Parathyroid adenoma (tissue), 2 donors: ENCODE measurements around the gene PDCL2.

Source experiments
- H2AFZ ChIP-seq: fragments of 300-600 bp; sonication (generic); one replicate; pipeline ENCODE4 v1.7.0; 2017; ENCODE audit warnings: antibody characterized with exemption, mild to moderate bottlenecking
- H3K27ac ChIP-seq: fragments of 300-600 bp; sonication (generic); one replicate; pipeline ENCODE4 v1.7.0; 2017
- H3K27me3 ChIP-seq: fragments of 300-600 bp; sonication (generic); one replicate; pipeline ENCODE4 v1.7.0; 2017; ENCODE audit warnings: low read length; ENCODE audit not compliant: control insufficient read depth, insufficient read depth
- H3K36me3 ChIP-seq: fragments of 300-600 bp; sonication (generic); one replicate; pipeline ENCODE4 v1.7.0; 2017; ENCODE audit warnings: low read length; ENCODE audit not compliant: control insufficient read depth, insufficient read depth
- H3K4me1 ChIP-seq: fragments of 300-600 bp; sonication (generic); one replicate; pipeline ENCODE4 v1.7.0; 2017; ENCODE audit warnings: control low read depth
- H3K4me2 ChIP-seq: fragments of 300-600 bp; sonication (generic); one replicate; pipeline ENCODE4 v1.7.0; 2017; ENCODE audit warnings: low read length
- H3K4me3 ChIP-seq: fragments of 300-600 bp; sonication (generic); one replicate; pipeline ENCODE4 v1.7.0; 2017; ENCODE audit warnings: low read depth, low read length
- H3K79me2 ChIP-seq: fragments of 300-600 bp; sonication (generic); one replicate; pipeline ENCODE4 v1.7.0; 2017; ENCODE audit warnings: control low read depth
- H3K9ac ChIP-seq: fragments of 300-600 bp; sonication (generic); one replicate; pipeline ENCODE4 v1.7.0; 2017; ENCODE audit warnings: mild to moderate bottlenecking
- H3K9me3 ChIP-seq: fragments of 300-600 bp; sonication (generic); one replicate; pipeline ENCODE4 v1.7.0; 2017; ENCODE audit warnings: low read length; ENCODE audit not compliant: control insufficient read depth
- TF ChIP-seq, protein P1 (sequence below): fragments of 300-600 bp; sonication (generic); IDR thresholded peaks from one replicate; pipeline ENCODE4 v1.7.0; 2017; ENCODE audit warnings: antibody characterized with exemption, mild to moderate bottlenecking
- donor health status: primary hyperparathyroidism.

Gene PDCL2

DNA sequence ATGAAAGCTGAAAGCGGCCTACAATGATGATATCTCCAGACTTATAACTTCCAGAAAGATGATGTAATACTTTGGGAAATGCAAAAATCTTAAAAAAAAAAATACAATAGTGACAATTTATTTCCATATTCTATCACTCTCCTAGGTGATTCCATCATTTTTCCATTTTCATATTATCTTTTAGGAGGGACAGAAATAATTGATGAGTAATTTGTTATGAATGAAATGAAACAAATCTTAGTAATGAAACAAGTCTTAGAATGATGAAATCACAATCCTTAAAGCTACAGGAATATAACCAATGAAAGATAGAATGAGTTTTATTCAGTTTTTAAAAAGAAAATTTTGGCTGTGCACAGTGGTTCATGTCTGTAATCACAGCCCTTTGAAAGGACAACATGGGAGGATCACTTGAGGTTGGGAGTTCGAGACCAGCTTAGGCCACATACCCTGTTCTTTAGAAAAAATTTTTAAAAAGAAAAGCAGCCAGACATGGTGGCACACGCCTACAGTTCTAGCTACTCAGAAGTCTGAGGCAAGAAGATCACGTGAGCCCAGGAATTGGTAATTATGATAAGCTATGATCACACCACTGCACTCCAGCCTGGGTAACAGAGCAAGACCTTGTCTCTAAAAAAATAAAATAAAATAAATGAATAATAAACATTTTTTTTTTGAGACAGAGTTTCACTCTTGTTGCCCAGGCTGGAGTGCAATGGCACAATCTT is 67.0 kb downstream of the PDCL2 start:
- Histone ChIP-seq H3K4me3 (no peak overlapping the region), H3K79me2 (peaks cover 11% of the 10 kb centered on the region), H3K27ac (no peak overlapping the region), H3K27me3 (no peaks in the 10 kb centered on the region), H3K36me3 (no peaks in the 10 kb centered on the region), H3K9me3 (no peaks in the 10 kb centered on the region), H2AFZ (no peak overlapping the region), H3K9ac (no peak overlapping the region), H3K4me2 (no peak overlapping the region), H3K4me1 (no peaks in the 10 kb centered on the region)
- TF ChIP-seq, protein P1, sequence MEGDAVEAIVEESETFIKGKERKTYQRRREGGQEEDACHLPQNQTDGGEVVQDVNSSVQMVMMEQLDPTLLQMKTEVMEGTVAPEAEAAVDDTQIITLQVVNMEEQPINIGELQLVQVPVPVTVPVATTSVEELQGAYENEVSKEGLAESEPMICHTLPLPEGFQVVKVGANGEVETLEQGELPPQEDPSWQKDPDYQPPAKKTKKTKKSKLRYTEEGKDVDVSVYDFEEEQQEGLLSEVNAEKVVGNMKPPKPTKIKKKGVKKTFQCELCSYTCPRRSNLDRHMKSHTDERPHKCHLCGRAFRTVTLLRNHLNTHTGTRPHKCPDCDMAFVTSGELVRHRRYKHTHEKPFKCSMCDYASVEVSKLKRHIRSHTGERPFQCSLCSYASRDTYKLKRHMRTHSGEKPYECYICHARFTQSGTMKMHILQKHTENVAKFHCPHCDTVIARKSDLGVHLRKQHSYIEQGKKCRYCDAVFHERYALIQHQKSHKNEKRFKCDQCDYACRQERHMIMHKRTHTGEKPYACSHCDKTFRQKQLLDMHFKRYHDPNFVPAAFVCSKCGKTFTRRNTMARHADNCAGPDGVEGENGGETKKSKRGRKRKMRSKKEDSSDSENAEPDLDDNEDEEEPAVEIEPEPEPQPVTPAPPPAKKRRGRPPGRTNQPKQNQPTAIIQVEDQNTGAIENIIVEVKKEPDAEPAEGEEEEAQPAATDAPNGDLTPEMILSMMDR, result no peak

DNA sequence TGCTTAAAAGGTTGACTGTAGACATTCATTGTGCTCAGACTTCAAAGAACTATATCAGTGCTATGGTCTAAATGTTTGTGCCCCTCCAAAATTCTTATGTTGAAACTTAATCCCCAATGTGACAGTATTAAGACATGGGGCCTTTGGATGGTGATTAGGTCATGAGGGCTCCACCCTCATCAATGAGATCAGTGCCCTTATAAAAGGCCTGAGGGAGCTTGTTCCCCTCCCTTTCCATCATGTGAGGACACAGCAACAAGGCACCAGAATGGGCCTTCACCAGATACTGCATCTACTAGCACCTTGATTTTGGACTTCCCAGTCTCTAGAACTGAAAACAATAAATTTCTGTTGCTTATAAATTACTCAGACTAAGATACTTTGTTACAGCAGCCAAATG is 73.6 kb downstream of the PDCL2 start:
- Histone ChIP-seq H3K9me3 (no peaks in the 10 kb centered on the region), H3K27ac (no peak overlapping the region), H3K9ac (no peak overlapping the region), H3K4me3 (no peak overlapping the region), H3K36me3 (no peaks in the 10 kb centered on the region), H2AFZ (no peak overlapping the region), H3K79me2 (peaks cover 10% of the 10 kb centered on the region), H3K27me3 (no peaks in the 10 kb centered on the region), H3K4me1 (no peaks in the 10 kb centered on the region), H3K4me2 (no peak overlapping the region)
- TF ChIP-seq, protein P1, result no peak

DNA sequence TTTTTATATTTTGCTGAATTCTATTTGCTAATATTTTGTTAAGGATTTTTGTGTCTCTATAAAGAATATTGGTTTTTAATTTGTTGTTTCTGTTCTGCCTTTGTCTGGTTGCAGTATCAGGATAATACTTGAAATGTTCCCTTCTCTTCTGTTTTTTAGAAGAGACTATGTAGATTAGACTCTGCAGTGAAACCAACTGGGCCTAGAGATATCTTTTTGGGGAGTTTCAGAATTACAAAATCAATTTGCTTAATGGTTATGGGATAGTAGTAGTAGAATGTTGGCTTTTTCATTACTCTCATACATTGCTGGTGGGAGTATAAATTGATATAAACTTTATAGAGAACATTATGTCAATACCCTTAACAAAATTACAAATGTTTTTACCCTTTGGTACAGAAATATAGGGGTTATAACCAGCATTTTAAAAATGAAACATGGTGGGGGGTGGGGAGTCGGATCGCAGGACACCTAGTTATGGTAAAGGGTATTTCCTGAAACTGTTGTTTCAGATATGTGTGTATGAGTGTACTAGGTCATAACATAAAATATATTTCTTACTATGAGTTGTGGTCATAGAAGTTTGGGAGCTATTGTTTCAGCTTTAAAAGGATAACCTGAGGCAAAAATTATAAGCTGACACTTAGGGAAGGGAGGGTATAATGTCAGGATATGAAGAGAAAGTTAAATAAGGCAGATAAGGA is 74.4 kb downstream of the PDCL2 start:
- no peaks in the 10 kb centered on the region for H3K36me3 ChIP-seq

DNA sequence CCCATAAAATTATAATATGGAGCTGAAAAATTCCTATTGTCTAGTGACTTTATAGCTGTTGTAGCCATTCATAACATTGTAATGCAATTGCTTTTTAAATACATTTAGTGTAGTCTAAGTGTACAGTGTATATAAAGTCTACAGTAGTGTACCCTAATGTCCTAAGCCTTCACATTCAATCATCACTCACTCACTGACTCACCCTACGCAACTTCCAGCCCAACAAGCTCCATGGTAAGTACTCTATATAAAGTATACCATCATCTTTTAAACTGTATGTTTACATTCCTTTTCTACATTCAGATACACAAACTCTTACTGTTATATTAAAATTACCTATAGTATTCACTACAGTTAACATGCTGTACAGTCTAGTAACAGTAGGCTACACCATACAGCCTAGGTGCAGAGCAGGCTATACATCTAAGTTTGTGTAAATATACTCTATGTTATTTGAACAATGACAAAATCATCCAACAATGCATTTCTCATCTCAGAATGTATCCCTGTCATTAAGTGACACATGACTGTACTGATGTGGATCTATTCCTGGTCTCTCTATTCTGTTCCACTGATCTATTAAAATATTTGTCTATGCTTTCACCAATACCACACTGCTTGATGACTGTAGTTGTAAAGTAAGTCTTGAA is 79.0 kb downstream of the PDCL2 start:
- no peaks in the 10 kb centered on the region for H3K36me3 ChIP-seq
- H3K4me2 ChIP-seq, result no peak overlapping the region
- TF ChIP-seq, protein P1, result no peak
- no peaks in the 10 kb centered on the region for H3K9me3 ChIP-seq
- no peaks in the 10 kb centered on the region for H3K4me1 ChIP-seq
- no peak overlapping the region for H3K27ac ChIP-seq
- H3K4me3 ChIP-seq, result no peak overlapping the region
- no peaks in the 10 kb centered on the region for H3K27me3 ChIP-seq
- no peak overlapping the region for H2AFZ ChIP-seq
- H3K9ac ChIP-seq, result no peak overlapping the region
- no peaks in the 10 kb centered on the region for H3K79me2 ChIP-seq

More for the DNA sequence above, 74.4 kb downstream of the PDCL2 start:
- Histone ChIP-seq H3K27ac (no peak overlapping the region), H3K9ac (no peak overlapping the region), H3K9me3 (no peaks in the 10 kb centered on the region), H3K4me1 (no peaks in the 10 kb centered on the region), H3K79me2 (peaks cover 7% of the 10 kb centered on the region), H3K27me3 (no peaks in the 10 kb centered on the region), H3K4me3 (no peak overlapping the region), H2AFZ (no peak overlapping the region), H3K4me2 (no peak overlapping the region)
- TF ChIP-seq, protein P1, result no peak
